AML-193 (cell line): Measurements from ENCODE around the gene UPP1.
"Not testable (repeated sequence)": the region's sequence is repeated elsewhere in the genome, so short reads cannot be mapped to it uniquely, and the experiment has no call there.

Source experiments
- DNase-seq, 2 experiments: peaks; one replicate each; lab custom pipeline; 2025; lab: John Stamatoyannopoulos, UW

UPP1 gene

DNA sequence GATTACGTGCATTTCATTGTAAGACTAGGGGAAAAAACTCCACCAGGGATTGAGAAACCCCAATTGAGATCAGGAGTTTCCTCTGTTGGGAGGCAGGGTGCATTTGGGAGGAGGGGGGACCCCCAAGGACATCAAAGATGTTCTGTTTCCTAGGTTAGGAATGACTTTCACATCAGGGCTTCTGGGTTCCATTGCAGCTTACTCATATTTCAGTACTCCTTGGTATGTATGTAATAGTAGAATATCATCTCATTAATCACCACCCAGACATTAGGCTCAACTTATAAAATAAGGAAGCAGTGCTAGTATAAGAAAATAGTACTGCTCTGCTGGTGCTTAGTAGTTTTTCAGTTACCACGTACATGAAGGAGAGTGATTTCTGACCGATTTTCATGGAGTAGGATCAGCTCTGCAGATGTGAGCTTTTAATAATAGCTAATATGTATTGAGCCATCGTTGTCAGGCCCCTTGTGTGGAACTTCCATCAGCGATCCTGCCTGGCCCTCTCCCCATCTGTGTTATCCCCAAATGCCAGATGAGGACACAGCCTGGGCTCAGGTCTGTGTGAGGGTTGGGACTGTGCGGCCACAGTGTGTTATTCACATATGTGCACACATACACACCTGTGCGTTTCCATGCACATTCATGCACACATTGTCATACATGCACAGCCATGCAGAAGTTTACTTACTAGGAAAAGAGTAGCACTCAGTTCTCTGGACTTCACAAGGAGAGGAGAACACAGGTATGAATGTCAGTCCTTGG, 23.5 kb downstream of the UPP1 start:
- no peak for DNase-seq

DNA sequence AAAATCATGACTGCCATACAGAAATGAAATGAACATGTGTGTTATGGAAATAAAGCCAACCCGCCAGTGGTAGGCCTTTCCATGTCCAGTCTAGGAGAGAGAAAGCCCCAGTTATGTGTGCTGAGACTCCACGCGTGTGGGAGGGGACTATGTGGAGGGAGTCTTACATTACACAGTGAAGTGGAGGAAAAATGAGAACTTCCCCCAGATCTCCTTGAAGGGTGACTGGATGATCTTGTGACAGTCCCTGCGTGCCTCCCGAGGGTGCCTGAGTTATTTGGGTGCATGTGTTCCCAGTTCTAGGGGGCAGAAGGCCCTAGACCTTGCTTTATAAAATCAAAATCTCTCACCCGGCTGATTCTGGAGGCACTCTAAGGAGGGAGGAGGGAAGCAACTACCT, 24.2 kb downstream of the UPP1 start:
- DNase-seq, result no peak

- no peak for DNase-seq
Measured at GRCh38 chr7:48114115-48114514, 25.1 kb downstream of the UPP1 start.

DNA sequence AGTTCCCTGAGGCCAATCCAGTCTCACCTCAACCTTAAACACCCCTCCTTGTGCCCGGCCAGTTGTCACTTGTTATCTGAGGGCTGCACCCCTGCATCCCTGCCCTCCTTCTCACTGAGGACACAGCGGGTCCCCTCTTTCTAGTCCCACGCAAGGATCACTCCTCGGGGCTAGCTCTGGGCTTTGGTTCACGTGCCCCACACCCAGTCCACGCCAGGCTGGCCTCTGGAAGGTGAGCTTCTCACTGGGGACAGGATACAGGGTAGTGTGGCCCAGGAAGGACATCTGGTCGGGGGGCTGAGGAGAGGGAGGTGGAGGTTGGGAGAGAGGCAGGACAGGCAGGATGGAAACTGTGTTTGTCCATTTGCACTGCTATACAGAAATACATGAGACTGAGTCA, 25.5 kb downstream of the UPP1 start:
- no peak for DNase-seq

DNA sequence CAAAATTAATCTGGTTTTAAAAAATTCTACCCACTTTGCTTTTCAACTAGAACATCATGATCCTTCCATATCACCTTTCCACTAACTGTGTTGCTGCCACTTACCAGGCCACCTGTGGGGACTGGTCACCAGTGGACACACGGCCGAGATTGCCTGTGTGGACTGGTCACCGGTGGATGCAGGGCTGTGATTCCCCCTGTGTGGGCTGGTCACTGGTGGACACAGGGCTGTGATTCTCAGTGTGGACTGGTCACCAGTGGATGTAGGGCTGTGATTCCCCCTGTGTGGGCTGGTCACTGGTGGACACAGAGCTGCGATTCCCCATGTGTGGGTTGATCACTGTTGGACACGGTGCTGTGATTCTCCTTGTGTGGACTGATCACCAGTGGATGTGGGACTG, 27.0 kb downstream of the UPP1 start:
- DNase-seq, result no peak

DNA sequence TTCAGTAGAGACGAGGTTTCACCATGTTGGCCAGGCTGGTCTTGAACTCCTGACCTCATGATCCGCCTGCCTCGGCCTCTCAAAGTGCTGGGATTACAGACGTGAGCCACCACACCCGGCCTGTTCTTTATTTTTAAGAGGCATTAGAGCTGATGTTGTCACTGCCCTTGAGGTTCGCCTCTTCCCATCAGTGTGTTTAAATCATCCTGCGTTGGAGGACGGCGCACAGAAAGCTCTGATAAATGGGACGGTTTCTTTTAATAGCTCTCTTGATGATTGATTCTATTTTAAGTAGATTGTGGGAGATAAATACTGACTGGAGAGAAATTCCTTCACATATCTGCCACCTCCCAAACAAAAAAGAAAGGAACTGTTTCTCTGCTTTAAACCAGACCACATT, 29.0 kb downstream of the UPP1 start:
- no peak for DNase-seq

- DNase-seq, result not testable (repeated sequence)
Measured at GRCh38 chr7:48120536-48120935, 31.5 kb downstream of the UPP1 start.

DNA sequence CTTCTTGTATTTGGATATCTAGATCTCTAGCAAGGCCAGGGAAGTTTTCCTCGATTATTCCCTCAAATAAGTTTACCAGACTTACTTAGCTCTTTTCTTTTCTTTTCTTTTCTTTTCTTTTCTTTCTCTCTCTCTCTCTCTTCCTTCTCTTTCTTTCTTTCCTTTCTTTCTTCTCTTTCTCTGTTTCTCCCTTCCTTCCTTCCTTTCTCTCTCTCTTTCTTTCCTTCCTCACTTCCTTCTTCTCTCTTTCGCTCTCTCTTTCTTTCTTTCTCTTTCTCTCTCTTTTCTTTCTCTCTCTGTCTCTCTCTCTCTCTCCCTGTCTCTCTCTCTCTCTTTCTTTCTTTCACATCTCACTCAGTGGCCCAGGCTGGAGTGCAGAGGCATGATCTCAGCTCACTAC, 37.0 kb downstream of the UPP1 start:
- no peak for DNase-seq

DNA sequence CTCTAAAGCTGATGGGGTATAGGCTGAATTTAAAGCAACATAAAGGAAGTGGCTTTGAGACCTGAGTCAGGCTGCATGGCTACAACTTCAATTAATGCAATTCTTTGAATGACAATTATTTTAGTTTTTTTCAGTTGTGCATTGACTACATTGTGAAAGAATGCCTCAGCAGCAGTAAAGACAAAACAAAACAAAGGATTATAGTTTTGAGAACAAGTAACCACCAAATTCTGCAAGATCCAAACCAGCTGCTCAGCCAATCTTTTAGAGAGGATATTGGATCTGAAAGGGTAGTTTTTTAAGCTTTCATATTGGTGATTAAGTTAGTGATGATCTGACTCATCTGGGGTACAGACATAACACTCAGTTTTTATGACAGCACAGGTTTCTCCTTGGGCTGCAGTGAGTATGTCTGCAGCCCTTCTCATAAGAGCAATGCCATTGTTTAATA, 41.6 kb downstream of the UPP1 start:
- no peak for DNase-seq

GRCh38 chr7:48132792-48133191, 43.7 kb downstream of the UPP1 start:
- DNase-seq, result no peak

GRCh38 chr7:48139459-48139858, 50.4 kb downstream of the UPP1 start:
- no peak for DNase-seq

DNA sequence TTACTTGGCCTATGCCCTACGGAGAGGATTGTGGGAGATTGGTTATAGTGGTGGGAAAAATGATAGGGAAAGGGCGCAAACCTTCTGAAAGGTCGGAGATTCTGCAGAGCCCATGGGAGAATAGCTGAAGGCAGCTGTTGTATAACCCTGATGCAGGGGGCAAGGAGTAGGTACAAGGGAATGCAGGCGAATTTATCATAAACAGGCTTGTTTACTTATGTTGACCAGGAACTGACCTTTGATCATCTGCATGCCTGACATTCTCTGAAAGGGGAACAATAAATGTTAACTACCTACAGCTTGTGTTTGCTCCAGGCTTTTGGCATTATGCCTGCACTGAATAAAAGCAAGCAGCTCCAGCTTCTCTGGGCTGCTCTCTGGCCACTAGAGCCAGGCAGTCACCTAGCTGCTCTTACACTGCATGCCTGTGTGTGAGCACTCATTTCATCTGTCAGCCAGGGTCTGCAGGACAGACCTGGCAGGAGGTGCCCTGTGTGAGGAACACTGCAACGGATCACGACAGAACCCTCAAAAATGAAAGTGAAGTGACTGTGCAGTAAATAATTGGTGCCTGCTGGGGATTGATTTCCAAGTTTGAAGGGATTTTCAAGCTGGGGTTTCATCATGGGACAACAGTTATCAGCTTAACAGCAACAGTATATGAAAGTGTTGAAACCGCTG, 51.1 kb downstream of the UPP1 start:
- no peak for DNase-seq

DNA sequence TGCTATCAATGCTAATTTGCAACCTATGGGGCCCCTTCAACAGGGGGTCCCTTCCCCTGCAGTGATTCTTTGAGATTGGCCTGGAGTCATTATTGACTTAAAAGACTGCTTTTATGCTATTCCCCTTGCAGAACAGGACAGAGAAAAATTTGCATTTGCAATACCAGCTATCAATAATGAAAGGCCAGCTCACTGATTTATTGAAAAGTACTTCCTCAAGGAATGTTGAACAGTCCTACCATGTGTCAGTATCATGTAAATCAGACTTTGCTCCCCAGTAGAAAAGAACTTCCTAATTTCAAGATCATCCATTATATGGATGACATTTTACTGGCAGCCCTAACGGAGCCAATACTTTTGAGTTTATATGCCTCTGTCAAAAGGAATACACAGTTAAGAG, 52.5 kb downstream of the UPP1 start:
- DNase-seq, result no peak

DNA sequence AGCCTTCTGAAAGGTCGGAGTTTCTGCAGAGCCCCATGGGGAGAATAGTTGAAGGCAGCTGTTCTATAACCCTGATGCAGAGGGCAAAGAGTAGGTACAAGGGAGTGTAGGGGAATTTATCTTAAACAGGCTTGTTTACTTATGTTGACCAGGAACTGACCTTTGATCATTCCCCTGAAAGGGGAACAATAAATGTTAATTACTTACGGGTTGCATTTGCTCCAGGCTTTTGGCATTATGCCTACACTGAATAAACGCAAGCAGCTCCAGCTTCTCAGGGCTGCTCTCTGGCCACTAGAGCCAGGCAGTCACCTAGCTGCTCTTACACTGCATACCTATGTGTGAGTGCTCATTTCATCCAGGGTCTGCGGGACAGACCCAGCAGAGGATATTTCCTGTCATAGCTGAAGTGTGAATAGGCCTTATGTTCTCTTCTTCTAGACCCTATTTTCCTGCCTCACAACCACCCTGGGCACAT, 55.3 kb downstream of the UPP1 start:
- DNase-seq, result no peak

DNA sequence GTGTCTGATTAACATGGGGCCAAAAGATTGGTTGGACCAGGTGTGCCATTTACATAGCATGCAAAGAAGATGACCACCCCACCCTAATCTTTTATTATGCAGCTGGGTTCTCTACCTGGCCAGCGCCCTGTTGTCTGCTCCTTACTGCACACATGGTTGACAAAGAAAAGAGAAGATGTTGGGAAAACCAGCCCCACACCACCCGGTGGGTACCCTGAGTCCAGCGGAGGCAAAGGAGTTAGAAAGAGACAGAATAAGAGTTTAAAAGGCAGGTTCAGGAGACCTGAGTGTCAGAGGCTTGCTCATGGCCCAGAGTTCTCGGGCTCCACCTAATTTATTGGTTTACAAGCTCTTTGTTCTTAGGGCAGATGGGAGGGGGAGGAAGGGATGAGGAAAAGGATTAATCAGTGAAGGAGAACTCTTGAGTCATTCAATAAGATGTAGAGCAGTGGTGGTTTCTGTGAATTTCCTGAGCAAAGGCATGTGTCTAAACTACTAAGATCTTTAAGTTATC, 58.1 kb downstream of the UPP1 start:
- no peak for DNase-seq

DNA sequence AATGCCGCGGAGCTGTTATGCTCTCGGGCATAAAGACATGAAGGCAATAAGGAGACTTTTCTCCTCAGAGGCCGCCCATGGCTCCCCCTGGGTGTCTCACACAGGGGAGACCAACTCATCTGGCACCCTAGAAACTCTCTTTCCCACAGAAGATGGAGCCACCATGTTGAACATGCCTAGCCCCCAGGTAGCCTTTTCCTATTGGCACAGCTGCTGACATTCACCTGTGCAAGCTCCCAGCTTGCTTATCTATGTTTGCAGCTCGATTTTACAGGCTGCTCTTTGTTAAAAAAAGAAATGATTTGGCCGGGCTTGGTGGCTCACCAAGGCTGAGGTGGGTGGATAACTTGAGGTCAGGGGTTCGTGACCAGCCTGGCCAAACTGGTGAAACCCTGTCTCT, 58.6 kb downstream of the UPP1 start:
- DNase-seq, result not testable (repeated sequence)

- no peak for DNase-seq
Measured at GRCh38 chr7:48148311-48148710, 59.2 kb downstream of the UPP1 start.

DNA sequence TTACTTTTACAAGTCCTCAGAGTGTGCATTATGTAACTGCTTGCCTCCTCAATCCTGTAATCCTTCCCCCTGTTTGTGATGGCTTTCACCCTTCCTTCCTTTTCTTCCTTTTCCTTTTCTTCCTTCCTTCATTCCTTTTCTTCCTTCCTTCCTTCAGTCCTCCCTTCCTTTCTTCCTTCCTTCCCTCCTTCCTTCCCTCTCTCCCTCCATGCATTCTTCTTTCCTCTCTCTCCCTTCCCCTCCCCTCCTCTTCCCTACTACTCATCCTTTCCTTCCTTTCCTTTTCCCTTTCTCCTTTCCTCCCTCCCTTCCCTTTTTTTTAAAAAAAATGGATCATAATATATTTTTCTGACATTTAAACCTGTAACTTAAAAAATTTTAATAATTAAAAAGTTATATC, 60.0 kb downstream of the UPP1 start:
- DNase-seq, result no peak

- no peak for DNase-seq
Measured at GRCh38 chr7:48150086-48150485, 61.0 kb downstream of the UPP1 start.

GRCh38 chr7:48154792-48155413, 65.8 kb downstream of the UPP1 start:
- peak; percentile 9 to 61 for DNase-seq
